Measurements from ENCODE around the gene BMPR1B. TPM values are rescaled to one million over a fixed set of nuclear protein-coding genes. Genes with fewer than 3 reads are reported as not detected.

BMPR1B gene
- total RNA-seq, 2 experiments from 2014 or later: not detected

DNA sequence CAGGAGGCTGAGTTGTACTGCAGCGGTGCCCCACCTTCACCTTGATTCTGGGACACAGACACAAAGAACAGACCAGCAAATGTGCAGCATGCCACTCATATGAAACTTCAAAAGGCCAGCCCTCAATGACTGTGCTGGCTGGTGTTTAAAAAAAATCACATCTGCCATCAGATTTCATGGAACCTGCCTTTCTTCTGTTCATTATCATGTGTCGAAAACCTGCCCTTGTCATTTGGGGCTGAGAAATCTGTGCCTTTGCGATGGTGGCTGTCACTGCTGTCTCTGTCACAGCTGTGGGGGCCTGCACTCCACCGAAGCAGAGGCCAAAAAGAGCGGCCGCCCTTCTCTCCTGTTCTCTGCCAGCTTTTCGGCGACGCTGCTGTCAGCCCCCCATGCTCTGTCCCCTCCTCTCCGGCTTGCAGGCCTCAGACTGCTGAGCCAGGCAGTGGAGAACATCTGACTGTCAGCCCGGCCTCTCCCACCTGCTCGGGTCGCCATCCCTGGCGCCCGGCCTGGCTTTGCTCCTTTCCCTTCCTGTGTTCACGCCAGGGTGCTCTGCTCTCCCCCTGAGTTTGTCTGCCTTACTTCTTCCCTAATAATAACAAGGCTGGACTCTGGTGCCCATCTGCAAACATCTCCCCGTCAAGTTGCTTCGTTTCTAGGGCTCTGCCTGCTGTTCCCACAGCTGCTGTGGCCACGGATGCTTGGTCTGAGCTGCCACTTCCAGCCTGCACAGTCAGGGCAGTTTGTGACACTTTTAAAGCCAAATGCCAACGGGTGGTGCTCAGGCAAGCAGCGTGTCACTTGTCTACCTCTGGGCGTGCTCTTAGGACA is 435.9 kb downstream of the BMPR1B start:
- ChIA-PET POLR2A (no interaction called here), CTCF (no interaction called here)
- H3K4me3 ChIP-seq (ENCODE audit: low read length): no peak overlapping the region
- no peak overlapping the region for H3K4me3 Mint-ChIP-seq
- peaks cover 16% of the 10 kb centered on the region for H3K4me1 Mint-ChIP-seq (ENCODE audit: low read depth)
- no peaks in the 10 kb centered on the region for H3K36me3 ChIP-seq (ENCODE audit: insufficient read depth, low read length)
- H3K9me3 ChIP-seq (ENCODE audit: control insufficient read depth in 1 of 2, insufficient read depth in 1 of 2, low read length in 2 of 2): peaks cover 0 to 15% of the 10 kb centered on the region in 2 experiments
- H3K27me3 ChIP-seq (ENCODE audit: control insufficient read depth in 1 of 2, insufficient read depth in 2 of 2, low read length in 2 of 2): no peaks in the 10 kb centered on the region
- H3K9me3 Mint-ChIP-seq: no peaks in the 10 kb centered on the region
- H3K27me3 Mint-ChIP-seq: no peaks in the 10 kb centered on the region
- TF ChIP-seq, protein P1, sequence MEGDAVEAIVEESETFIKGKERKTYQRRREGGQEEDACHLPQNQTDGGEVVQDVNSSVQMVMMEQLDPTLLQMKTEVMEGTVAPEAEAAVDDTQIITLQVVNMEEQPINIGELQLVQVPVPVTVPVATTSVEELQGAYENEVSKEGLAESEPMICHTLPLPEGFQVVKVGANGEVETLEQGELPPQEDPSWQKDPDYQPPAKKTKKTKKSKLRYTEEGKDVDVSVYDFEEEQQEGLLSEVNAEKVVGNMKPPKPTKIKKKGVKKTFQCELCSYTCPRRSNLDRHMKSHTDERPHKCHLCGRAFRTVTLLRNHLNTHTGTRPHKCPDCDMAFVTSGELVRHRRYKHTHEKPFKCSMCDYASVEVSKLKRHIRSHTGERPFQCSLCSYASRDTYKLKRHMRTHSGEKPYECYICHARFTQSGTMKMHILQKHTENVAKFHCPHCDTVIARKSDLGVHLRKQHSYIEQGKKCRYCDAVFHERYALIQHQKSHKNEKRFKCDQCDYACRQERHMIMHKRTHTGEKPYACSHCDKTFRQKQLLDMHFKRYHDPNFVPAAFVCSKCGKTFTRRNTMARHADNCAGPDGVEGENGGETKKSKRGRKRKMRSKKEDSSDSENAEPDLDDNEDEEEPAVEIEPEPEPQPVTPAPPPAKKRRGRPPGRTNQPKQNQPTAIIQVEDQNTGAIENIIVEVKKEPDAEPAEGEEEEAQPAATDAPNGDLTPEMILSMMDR (IDR thresholded peaks at IDR 0.05): no peak
- peak overlapping the region; percentile 5 for H3K27ac Mint-ChIP-seq
- no peaks in the 10 kb centered on the region for H3K36me3 Mint-ChIP-seq (ENCODE audit: low read depth)
- no peak for ATAC-seq (ENCODE audit: poor library complexity)
- intact Hi-C loops (cut with DNase I, micrococcal nuclease): no loop called here
- H3K27ac ChIP-seq (ENCODE audit: low read depth in 1 of 2, low read length in 2 of 2): no peak overlapping the region
- peaks cover 10% of the 10 kb centered on the region for H3K4me1 ChIP-seq (ENCODE audit: insufficient read depth, low read length)
- no peak for DNase-seq

DNA sequence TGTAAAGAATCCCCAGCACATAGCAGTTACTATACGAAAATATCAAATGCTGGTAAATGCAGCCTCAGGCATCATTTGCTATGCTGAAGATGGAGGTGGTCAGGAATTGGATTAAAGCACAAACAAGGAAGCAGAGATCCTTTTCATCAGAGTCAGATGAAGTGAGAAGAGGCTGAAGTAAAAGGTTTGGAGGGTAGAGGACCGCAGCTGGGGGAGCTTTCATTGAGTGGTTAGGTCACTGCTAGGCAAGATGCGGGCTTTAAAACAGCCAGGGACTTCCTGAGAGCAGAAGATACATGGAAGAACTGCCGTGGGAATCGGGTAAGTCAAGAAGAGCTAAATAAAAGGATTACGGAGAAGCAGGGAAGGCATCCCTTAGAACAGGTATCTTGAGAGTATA is 439.6 kb downstream of the BMPR1B start:
- POLR2A ChIA-PET: no interaction called here
- Histone ChIP-seq H3K36me3 (ENCODE audit: insufficient read depth, low read length) (no peaks in the 10 kb centered on the region), H3K27ac (ENCODE audit: low read depth in 1 of 2, low read length in 2 of 2) (no peak overlapping the region), H3K27me3 (ENCODE audit: control insufficient read depth in 1 of 2, insufficient read depth in 2 of 2, low read length in 2 of 2) (no peaks in the 10 kb centered on the region), H3K4me1 (ENCODE audit: insufficient read depth, low read length) (peaks cover 6% of the 10 kb centered on the region), H3K4me3 (ENCODE audit: low read length) (no peak overlapping the region), H3K9me3 (ENCODE audit: control insufficient read depth in 1 of 2, insufficient read depth in 1 of 2, low read length in 2 of 2) (peaks cover 0 to 5% of the 10 kb centered on the region in 2 experiments)
- Mint-ChIP-seq H3K9me3 (no peaks in the 10 kb centered on the region), H3K27ac (no peak overlapping the region), H3K4me3 (no peak overlapping the region), H3K4me1 (ENCODE audit: low read depth) (peaks cover 5% of the 10 kb centered on the region), H3K36me3 (ENCODE audit: low read depth) (no peaks in the 10 kb centered on the region), H3K27me3 (no peaks in the 10 kb centered on the region)
- TF ChIP-seq, protein P1 (IDR thresholded peaks at IDR 0.05): no peak
- ATAC-seq (ENCODE audit: poor library complexity) (no peak), DNase-seq (no peak)
- CTCF ChIA-PET: no interaction called here
- intact Hi-C loops (cut with DNase I, micrococcal nuclease): no loop called here

DNA sequence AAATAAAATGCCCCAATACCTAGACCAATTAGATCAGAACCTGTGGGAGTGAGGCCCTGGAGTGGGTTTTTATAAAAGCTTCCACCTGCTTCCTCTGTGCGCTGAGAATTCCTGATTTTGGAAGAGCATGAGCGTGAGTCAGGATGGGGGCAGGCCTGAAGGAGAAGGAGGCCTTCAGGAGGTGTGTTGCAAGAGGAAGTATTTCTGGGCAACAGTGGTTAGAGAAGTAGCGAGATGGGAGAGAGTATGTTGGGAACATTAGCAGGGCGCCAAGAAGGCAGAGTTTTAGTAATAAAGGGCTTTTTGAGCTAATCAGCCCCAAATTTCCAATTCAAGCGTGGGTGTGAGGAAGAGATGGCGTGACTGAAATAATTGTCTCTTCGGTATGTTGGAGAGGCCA is 441.2 kb downstream of the BMPR1B start:
- no peaks in the 10 kb centered on the region for H3K36me3 ChIP-seq (ENCODE audit: insufficient read depth, low read length)
- H3K27me3 ChIP-seq (ENCODE audit: control insufficient read depth in 1 of 2, insufficient read depth in 2 of 2, low read length in 2 of 2): no peaks in the 10 kb centered on the region
- H3K4me1 ChIP-seq (ENCODE audit: insufficient read depth, low read length): no peaks in the 10 kb centered on the region
- ChIA-PET CTCF (no interaction called here), POLR2A (no interaction called here)
- H3K4me3 Mint-ChIP-seq: no peak overlapping the region
- DNase-seq: no peak
- TF ChIP-seq, protein P1 (IDR thresholded peaks at IDR 0.05): no peak
- no peak overlapping the region for H3K27ac ChIP-seq (ENCODE audit: low read depth in 1 of 2, low read length in 2 of 2)
- H3K27ac Mint-ChIP-seq: no peak overlapping the region
- no peaks in the 10 kb centered on the region for H3K4me1 Mint-ChIP-seq (ENCODE audit: low read depth)
- ATAC-seq (ENCODE audit: poor library complexity): no peak
- H3K9me3 Mint-ChIP-seq: no peaks in the 10 kb centered on the region
- intact Hi-C loops (cut with DNase I, micrococcal nuclease): no loop called here
- no peak overlapping the region for H3K4me3 ChIP-seq (ENCODE audit: low read length)
- peaks cover 0 to under 1% of the 10 kb centered on the region in 2 experiments for H3K9me3 ChIP-seq (ENCODE audit: control insufficient read depth in 1 of 2, insufficient read depth in 1 of 2, low read length in 2 of 2)
- no peaks in the 10 kb centered on the region for H3K27me3 Mint-ChIP-seq
- H3K36me3 Mint-ChIP-seq (ENCODE audit: low read depth): no peaks in the 10 kb centered on the region
